Right renal cortex interstitium (tissue), 3 donors: ENCODE data around the gene TFDP2. TPM values are rescaled to one million over a fixed set of nuclear protein-coding genes. Genes with fewer than 3 reads are reported as not detected.
"Not testable (repeated sequence)": the region's sequence is repeated elsewhere in the genome, so short reads cannot be mapped to it uniquely, and the experiment has no call there.

Experiments used
- DNase-seq, 3 donors: peaks; one replicate each; pipeline ENCODE4 v3.0.0-alpha.2; 2013; ENCODE audit warnings: low read depth in 3 of 3, low spot score in 2 of 3
- polyA plus RNA-seq, 3 donors: library from polyadenylated mRNA; unstranded; fragments of 120-200 nt; gene quantifications; one replicate each; pipeline ENCODE4 v1.2.1, GENCODE V29; 2013; ENCODE audit not compliant: insufficient read length in 3 of 3

The TFDP2 gene
- polyA plus RNA-seq, 3 donors: 82.4 to 95.0 (median 89.3) TPM

- DNase-seq: no peak
These were observed 71.4 kb downstream of the TFDP2 start for GRCh38 chr3:142077859-142078500.

- DNase-seq: no peak
These were observed 72.0 kb downstream of the TFDP2 start for GRCh38 chr3:142077155-142077858.

GRCh38 chr3:142075656-142076055, 73.7 kb downstream of the TFDP2 start:
- not testable (repeated sequence) for DNase-seq

- DNase-seq: no peak
These were observed 76.5 kb downstream of the TFDP2 start for GRCh38 chr3:142072816-142073215.

GRCh38 chr3:142065932-142066331, 83.4 kb downstream of the TFDP2 start:
- DNase-seq: no peak

GRCh38 chr3:142065344-142065743, 84.0 kb downstream of the TFDP2 start:
- DNase-seq: no peak

- no peak for DNase-seq
These were observed 84.9 kb downstream of the TFDP2 start for GRCh38 chr3:142064454-142064853.

- no peak for DNase-seq
These were observed 92.0 kb downstream of the TFDP2 start for GRCh38 chr3:142057331-142057725.

- no peak for DNase-seq
These were observed 92.6 kb downstream of the TFDP2 start for GRCh38 chr3:142056656-142057330.

GRCh38 chr3:142053835-142054234, 95.5 kb downstream of the TFDP2 start:
- no peak for DNase-seq

- no peak for DNase-seq
These were observed 96.1 kb downstream of the TFDP2 start for GRCh38 chr3:142053244-142053643.

- no peak for DNase-seq
These were observed 98.0 kb downstream of the TFDP2 start for GRCh38 chr3:142051351-142051750.

GRCh38 chr3:142047021-142047369, 102.3 kb downstream of the TFDP2 start:
- no peak for DNase-seq

GRCh38 chr3:142046320-142047020, 102.9 kb downstream of the TFDP2 start:
- no peak for DNase-seq

- DNase-seq: no peak
These were observed 108.3 kb downstream of the TFDP2 start for GRCh38 chr3:142040941-142041491.

- DNase-seq: no peak
These were observed 113.9 kb downstream of the TFDP2 start for GRCh38 chr3:142035308-142035922.

- no peak for DNase-seq
These were observed 116.1 kb downstream of the TFDP2 start for GRCh38 chr3:142033292-142033691.

GRCh38 chr3:142031575-142031974, 117.8 kb downstream of the TFDP2 start:
- no peak for DNase-seq

GRCh38 chr3:142029791-142030190, 119.6 kb downstream of the TFDP2 start:
- no peak for DNase-seq

GRCh38 chr3:142029052-142029642, 120.2 kb downstream of the TFDP2 start:
- no peak for DNase-seq
